Activated T-cell treated with anti-CD3 and anti-CD28 coated beads for 24 hours (primary cell): Measurements from ENCODE around the gene FOXP1.

Experiments
- DNase-seq: peaks from one replicate; pipeline ENCODE4 v3.0.0-alpha.2; 2020; ENCODE audit warnings: low read depth

The FOXP1 gene

DNA sequence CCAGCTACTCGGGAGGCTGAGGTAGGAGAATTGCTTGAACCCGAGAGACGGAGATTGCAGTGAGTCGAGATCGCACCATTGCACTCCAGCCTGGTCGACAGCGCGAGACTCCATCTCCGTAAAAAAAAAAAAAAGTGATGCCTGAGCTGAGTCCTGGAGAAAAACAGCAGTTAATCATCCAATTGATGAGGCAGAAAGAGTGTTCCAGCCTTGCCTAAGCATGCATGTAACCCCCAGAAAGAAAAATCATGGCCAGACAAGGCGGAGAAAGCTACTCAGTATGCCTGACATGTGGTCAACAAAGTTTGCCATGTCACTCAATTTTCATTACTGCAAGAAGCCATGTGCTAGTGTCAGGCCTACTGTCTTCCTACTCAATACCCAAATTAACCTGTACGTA, 678.0 kb downstream of the FOXP1 start:
- DNase-seq: no peak
